MM.1S (cell line): ENCODE measurements around the gene SEC24B.

Source experiments
- DNase-seq: peaks from one replicate; pipeline ENCODE4 v3.0.0-alpha.2; 2015
- H2AFZ ChIP-seq: fragments of 300-600 bp; sonication (generic); 2 replicates; pipeline ENCODE4 v1.6.0; 2016; ENCODE audit warnings: antibody characterized with exemption, low read length
- H3F3A ChIP-seq: fragments of 300-600 bp; sonication (generic); 2 replicates; pipeline ENCODE4 v1.6.1; 2016; ENCODE audit warnings: mild to moderate bottlenecking, antibody characterized with exemption, low read length, moderate library complexity, mixed read lengths; ENCODE audit not compliant: insufficient read depth
- H3K27ac ChIP-seq: fragments of 300-600 bp; sonication (generic); 2 replicates; pipeline ENCODE4 v1.5.1; 2016; ENCODE audit warnings: mild to moderate bottlenecking, low read length
- H3K27me3 ChIP-seq: fragments of 300-600 bp; sonication (generic); replicated peaks from 2 replicates; pipeline ENCODE4 v1.6.0; 2016; ENCODE audit warnings: low read length; ENCODE audit not compliant: insufficient read depth
- H3K36me3 ChIP-seq: fragments of 300-600 bp; sonication (generic); replicated peaks from 2 replicates; pipeline ENCODE4 v1.6.1; 2016; ENCODE audit warnings: mild to moderate bottlenecking, low read length, mixed read lengths; ENCODE audit not compliant: insufficient read depth
- H3K4me1 ChIP-seq: fragments of 300-600 bp; sonication (generic); 2 replicates; pipeline ENCODE4 v1.6.1; 2016; ENCODE audit warnings: low read length, mixed read lengths
- H3K4me2 ChIP-seq: fragments of 300-600 bp; sonication (generic); 2 replicates; pipeline ENCODE4 v1.6.0; 2016; ENCODE audit warnings: low read depth, low read length
- H3K4me3 ChIP-seq: fragments of 300-600 bp; sonication (generic); 2 replicates; pipeline ENCODE4 v1.5.1; 2016; ENCODE audit warnings: low read length, mixed read lengths
- H3K79me2 ChIP-seq: fragments of 300-600 bp; sonication (generic); 2 replicates; pipeline ENCODE4 v1.6.1; 2016; ENCODE audit warnings: mixed run types, low read length, mixed read lengths
- H3K9ac ChIP-seq: fragments of 300-600 bp; sonication (generic); 2 replicates; pipeline ENCODE4 v1.6.1; 2016; ENCODE audit warnings: low read length, mixed read lengths
- H3K9me2 ChIP-seq: fragments of 300-600 bp; sonication (generic); replicated peaks from 2 replicates; pipeline ENCODE4 v1.6.1; 2016; ENCODE audit warnings: mild to moderate bottlenecking, low read length, mixed read lengths; ENCODE audit not compliant: insufficient read depth
- H3K9me3 ChIP-seq: fragments of 300-600 bp; sonication (generic); replicated peaks from 2 replicates; pipeline ENCODE4 v1.6.1; 2016; ENCODE audit warnings: mild to moderate bottlenecking, low read length, mixed read lengths; ENCODE audit not compliant: insufficient read depth
- H4K20me1 ChIP-seq: fragments of 300-600 bp; sonication (generic); 2 replicates; pipeline ENCODE4 v1.6.1; 2016; ENCODE audit warnings: mild to moderate bottlenecking, low read length, moderate library complexity, mixed read lengths; ENCODE audit not compliant: insufficient read depth
- EZH2 ChIP-seq: fragments of 300-600 bp; sonication (generic); optimal IDR thresholded peaks from 2 replicates; pipeline ENCODE3; 2017; ENCODE audit warnings: low read depth, mild to moderate bottlenecking, antibody characterized with exemption, low read length, mixed read lengths
- EZH2phosphoT487 ChIP-seq: fragments of 300-600 bp; sonication (generic); IDR thresholded peaks from 2 replicates; pipeline ENCODE4 v1.6.1; 2018; ENCODE audit warnings: antibody characterized with exemption, low read length
- TF ChIP-seq, protein P1 (sequence below): fragments of 300-600 bp; sonication (generic); IDR thresholded peaks from 2 replicates; pipeline ENCODE4 v1.5.1; 2016; ENCODE audit warnings: antibody characterized with exemption, low read length, mixed read lengths

SEC24B gene

DNA sequence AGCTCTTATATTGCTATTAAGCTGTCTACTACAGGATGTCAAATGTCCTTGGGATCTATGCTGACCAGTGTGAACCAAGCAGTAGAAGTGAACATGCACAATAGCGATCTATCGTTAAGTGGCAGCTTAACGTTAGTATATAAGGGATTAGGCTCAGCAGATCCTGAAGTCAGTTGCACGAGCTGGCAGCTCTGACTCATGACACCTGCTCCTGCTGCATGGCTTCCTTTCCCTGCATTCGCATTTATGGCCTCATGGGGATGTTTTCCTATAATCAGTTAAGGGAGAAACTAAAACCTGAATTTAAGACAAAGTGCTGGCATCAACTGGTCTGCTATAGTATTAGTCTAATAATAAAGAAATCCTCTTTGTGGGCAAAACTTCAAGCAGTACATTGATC lies 113.8 kb downstream of the SEC24B start:
- Histone ChIP-seq H3K9me3 (no peaks in the 10 kb centered on the region), H3K9ac (no peak overlapping the region), H3K27ac (no peak overlapping the region), H3K27me3 (no peaks in the 10 kb centered on the region), H3K9me2 (no peaks in the 10 kb centered on the region), H3K4me1 (no peaks in the 10 kb centered on the region), H3K4me3 (no peak overlapping the region), H3K36me3 (no peaks in the 10 kb centered on the region), H2AFZ (no peak overlapping the region), H3F3A (no peaks in the 10 kb centered on the region), H4K20me1 (no peaks in the 10 kb centered on the region), H3K79me2 (no peaks in the 10 kb centered on the region), H3K4me2 (no peak overlapping the region)
- no peak for DNase-seq
- TF ChIP-seq, protein P1, sequence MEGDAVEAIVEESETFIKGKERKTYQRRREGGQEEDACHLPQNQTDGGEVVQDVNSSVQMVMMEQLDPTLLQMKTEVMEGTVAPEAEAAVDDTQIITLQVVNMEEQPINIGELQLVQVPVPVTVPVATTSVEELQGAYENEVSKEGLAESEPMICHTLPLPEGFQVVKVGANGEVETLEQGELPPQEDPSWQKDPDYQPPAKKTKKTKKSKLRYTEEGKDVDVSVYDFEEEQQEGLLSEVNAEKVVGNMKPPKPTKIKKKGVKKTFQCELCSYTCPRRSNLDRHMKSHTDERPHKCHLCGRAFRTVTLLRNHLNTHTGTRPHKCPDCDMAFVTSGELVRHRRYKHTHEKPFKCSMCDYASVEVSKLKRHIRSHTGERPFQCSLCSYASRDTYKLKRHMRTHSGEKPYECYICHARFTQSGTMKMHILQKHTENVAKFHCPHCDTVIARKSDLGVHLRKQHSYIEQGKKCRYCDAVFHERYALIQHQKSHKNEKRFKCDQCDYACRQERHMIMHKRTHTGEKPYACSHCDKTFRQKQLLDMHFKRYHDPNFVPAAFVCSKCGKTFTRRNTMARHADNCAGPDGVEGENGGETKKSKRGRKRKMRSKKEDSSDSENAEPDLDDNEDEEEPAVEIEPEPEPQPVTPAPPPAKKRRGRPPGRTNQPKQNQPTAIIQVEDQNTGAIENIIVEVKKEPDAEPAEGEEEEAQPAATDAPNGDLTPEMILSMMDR, result no peak
- TF ChIP-seq EZH2phosphoT487, result no peak
- no peak for TF ChIP-seq EZH2

DNA sequence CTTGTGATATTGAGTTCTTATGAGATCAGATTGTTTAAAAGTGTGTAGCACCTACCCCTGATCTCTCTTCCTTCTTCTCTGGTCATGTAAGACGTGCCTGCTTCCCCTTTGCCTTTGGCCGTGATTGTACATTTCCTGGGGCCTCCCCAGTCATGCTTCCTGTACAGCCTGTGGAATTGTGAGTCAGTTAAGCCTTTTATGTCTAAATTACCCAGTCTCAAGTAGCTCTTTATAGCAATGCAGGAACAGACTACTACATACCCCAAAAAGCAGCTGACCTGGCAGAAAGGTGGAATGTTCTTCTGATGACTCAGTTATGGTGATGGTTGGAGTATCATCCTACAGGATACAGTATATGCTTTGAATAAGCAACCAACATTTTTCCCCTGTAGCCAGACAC lies 115.0 kb downstream of the SEC24B start:
- H3K4me2 ChIP-seq, result no peak overlapping the region
- no peak for TF ChIP-seq EZH2phosphoT487

DNA sequence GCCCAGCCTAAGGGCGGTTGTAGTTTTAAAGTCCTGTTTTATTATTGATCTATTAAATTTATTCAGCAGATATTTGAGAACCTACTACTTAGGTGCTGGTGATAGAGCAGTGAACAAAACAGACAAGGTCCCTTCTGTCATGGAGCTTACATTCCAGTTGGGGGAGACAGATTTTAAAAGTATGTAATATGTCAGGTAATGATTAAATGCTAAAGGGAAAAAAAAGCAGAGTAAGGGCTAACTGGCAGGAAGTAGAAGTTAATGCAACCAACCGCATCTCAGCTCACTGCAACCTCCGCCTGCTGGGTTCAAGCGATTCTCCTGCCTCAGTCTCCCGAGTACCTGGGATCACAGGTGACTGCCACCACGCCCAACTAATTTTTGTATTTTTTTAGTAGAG lies 118.6 kb downstream of the SEC24B start:
- no peak overlapping the region for H3K4me3 ChIP-seq
- H4K20me1 ChIP-seq, result no peaks in the 10 kb centered on the region
- no peaks in the 10 kb centered on the region for H3K9me2 ChIP-seq
- no peak overlapping the region for H2AFZ ChIP-seq
- no peak overlapping the region for H3K4me2 ChIP-seq
- DNase-seq, result no peak
- H3F3A ChIP-seq, result no peaks in the 10 kb centered on the region
- H3K79me2 ChIP-seq, result no peaks in the 10 kb centered on the region
- H3K9ac ChIP-seq, result no peak overlapping the region
- no peaks in the 10 kb centered on the region for H3K36me3 ChIP-seq
- H3K27ac ChIP-seq, result no peak overlapping the region
- TF ChIP-seq, protein P1, result no peak
- TF ChIP-seq EZH2phosphoT487, result no peak
- no peak for TF ChIP-seq EZH2
- no peaks in the 10 kb centered on the region for H3K27me3 ChIP-seq
- no peaks in the 10 kb centered on the region for H3K4me1 ChIP-seq
- no peaks in the 10 kb centered on the region for H3K9me3 ChIP-seq

More for the DNA sequence above, 115.0 kb downstream of the SEC24B start:
- H2AFZ ChIP-seq, result no peak overlapping the region
- H3K79me2 ChIP-seq, result no peaks in the 10 kb centered on the region
- H3K4me3 ChIP-seq, result no peak overlapping the region
- H3K27me3 ChIP-seq, result no peaks in the 10 kb centered on the region
- H3K9me3 ChIP-seq, result no peaks in the 10 kb centered on the region
- no peak for DNase-seq
- no peaks in the 10 kb centered on the region for H3K4me1 ChIP-seq
- no peak overlapping the region for H3K9ac ChIP-seq
- no peaks in the 10 kb centered on the region for H3K36me3 ChIP-seq
- no peak overlapping the region for H3K27ac ChIP-seq
- no peaks in the 10 kb centered on the region for H3K9me2 ChIP-seq
- H4K20me1 ChIP-seq, result no peaks in the 10 kb centered on the region
- no peaks in the 10 kb centered on the region for H3F3A ChIP-seq

DNA sequence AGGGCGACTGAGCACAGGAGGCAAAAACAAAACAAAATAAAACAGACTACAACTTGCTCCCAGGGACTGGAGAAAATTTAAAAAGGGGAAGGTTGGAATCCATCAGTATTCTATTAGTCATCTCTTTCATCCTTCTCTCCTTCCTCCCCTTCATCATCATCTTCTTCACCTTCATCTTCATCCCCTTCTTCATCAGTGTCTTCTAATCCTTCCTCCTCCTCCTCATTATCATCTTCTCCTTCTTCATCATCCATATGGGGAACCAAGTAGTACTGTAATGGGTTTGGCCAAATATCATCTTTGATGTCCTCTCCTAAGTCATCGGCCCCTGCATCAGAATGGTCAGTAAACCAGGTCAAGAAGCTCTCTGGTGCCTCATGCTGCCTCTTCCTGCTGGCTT lies 119.5 kb downstream of the SEC24B start:
- Histone ChIP-seq H3K9me3 (no peaks in the 10 kb centered on the region), H3K4me2 (no peak overlapping the region), H3K4me3 (no peak overlapping the region), H3K79me2 (no peaks in the 10 kb centered on the region), H3K4me1 (no peaks in the 10 kb centered on the region), H3K27me3 (no peaks in the 10 kb centered on the region), H4K20me1 (no peaks in the 10 kb centered on the region), H3K36me3 (no peaks in the 10 kb centered on the region), H3K9me2 (no peaks in the 10 kb centered on the region), H3F3A (no peaks in the 10 kb centered on the region), H2AFZ (no peak overlapping the region), H3K9ac (no peak overlapping the region), H3K27ac (no peak overlapping the region)
- no peak for TF ChIP-seq EZH2
- DNase-seq, result no peak
